ENCODE measurements around the gene HCN1.
"Not testable (repeated sequence)": the region's sequence is repeated elsewhere in the genome, so short reads cannot be mapped to it uniquely, and the experiment has no call there.

Gene HCN1

GRCh38 chr5:45372629-45373028 lies 323.6 kb downstream of the HCN1 start (continued):
- TF ChIP-seq PATZ1 (CRISPR knock-in tag; IDR thresholded peaks at IDR 0.05; ENCODE audit: borderline replicate concordance) = no peak
- TF ChIP-seq ZNF8 (CRISPR knock-in tag; IDR thresholded peaks at IDR 0.05) = no peak
- no peak for TF ChIP-seq TCF4 (CRISPR knock-in tag; IDR thresholded peaks at IDR 0.05; ENCODE audit: borderline replicate concordance)
- TF ChIP-seq TOX (CRISPR knock-in tag; IDR thresholded peaks at IDR 0.05; ENCODE audit: borderline replicate concordance) = no peak
- no peak for TF ChIP-seq OSR1 (CRISPR knock-in tag; IDR thresholded peaks at IDR 0.05)
- TF ChIP-seq ESRRG (CRISPR knock-in tag; IDR thresholded peaks at IDR 0.05) = no peak
- TF ChIP-seq SNAI2 (CRISPR knock-in tag; IDR thresholded peaks at IDR 0.05) = no peak

- not testable (repeated sequence) for ATAC-seq
Measured at GRCh38 chr5:45371423-45371822, 324.8 kb downstream of the HCN1 start.

- ATAC-seq = no peak
- TF ChIP-seq TCF4 (CRISPR knock-in tag; IDR thresholded peaks at IDR 0.05; ENCODE audit: borderline replicate concordance) (no peak), ZFP30 (CRISPR knock-in tag; IDR thresholded peaks at IDR 0.05) (no peak), ZFP3 (CRISPR knock-in tag; IDR thresholded peaks at IDR 0.05) (no peak), CREB5 (CRISPR knock-in tag; IDR thresholded peaks at IDR 0.05; ENCODE audit: low read depth) (no peak), ISL1 (CRISPR knock-in tag; IDR thresholded peaks at IDR 0.05) (no peak), ZNF565 (CRISPR knock-in tag; conservative IDR thresholded peaks at IDR 0.05; ENCODE audit: low read depth) (no peak), ZNF70 (CRISPR knock-in tag; IDR thresholded peaks at IDR 0.05) (no peak), SNAI2 (CRISPR knock-in tag; IDR thresholded peaks at IDR 0.05) (no peak)
Measured at GRCh38 chr5:45355189-45355992, 340.8 kb downstream of the HCN1 start.

- ATAC-seq = no peak
- TF ChIP-seq ZC3H10 (CRISPR knock-in tag; IDR thresholded peaks at IDR 0.05) (no peak), PPARA (CRISPR knock-in tag; IDR thresholded peaks at IDR 0.05; ENCODE audit: borderline replicate concordance) (no peak), SNAI2 (CRISPR knock-in tag; IDR thresholded peaks at IDR 0.05) (no peak), GLIS3 (CRISPR knock-in tag; IDR thresholded peaks at IDR 0.05) (no peak), POU6F1 (CRISPR knock-in tag; IDR thresholded peaks at IDR 0.05; ENCODE audit: borderline replicate concordance, low read depth) (no peak), ESRRG (CRISPR knock-in tag; IDR thresholded peaks at IDR 0.05) (no peak), TSHZ2 (CRISPR knock-in tag; IDR thresholded peaks at IDR 0.05) (no peak), ISL1 (CRISPR knock-in tag; IDR thresholded peaks at IDR 0.05) (no peak), ZNF8 (CRISPR knock-in tag; IDR thresholded peaks at IDR 0.05) (no peak), OSR1 (CRISPR knock-in tag; IDR thresholded peaks at IDR 0.05) (no peak), ZNF70 (CRISPR knock-in tag; IDR thresholded peaks at IDR 0.05) (no peak), RARB (CRISPR knock-in tag; IDR thresholded peaks at IDR 0.05) (no peak), ZNF565 (CRISPR knock-in tag; conservative IDR thresholded peaks at IDR 0.05; ENCODE audit: low read depth) (no peak), ARNTL (CRISPR knock-in tag; IDR thresholded peaks at IDR 0.05; ENCODE audit: borderline replicate concordance, low read depth) (no peak), CSRNP3 (CRISPR knock-in tag; IDR thresholded peaks at IDR 0.05) (no peak), TCF4 (CRISPR knock-in tag; IDR thresholded peaks at IDR 0.05; ENCODE audit: borderline replicate concordance) (no peak), BACH2 (CRISPR knock-in tag; IDR thresholded peaks at IDR 0.05; ENCODE audit: borderline replicate concordance) (no peak), ZFP3 (CRISPR knock-in tag; IDR thresholded peaks at IDR 0.05) (no peak), CREB5 (CRISPR knock-in tag; IDR thresholded peaks at IDR 0.05; ENCODE audit: low read depth) (no peak), CSDC2 (CRISPR knock-in tag; IDR thresholded peaks at IDR 0.05) (no peak)
Measured at GRCh38 chr5:45336464-45336863, 359.7 kb downstream of the HCN1 start.
